Ectodermal cell (in vitro differentiated cells): ENCODE data around the gene NTHL1.

Experiments used
- H3K27ac ChIP-seq: 2 replicates; pipeline ENCODE4 v1.7.0; 2013; ENCODE audit warnings: mild to moderate bottlenecking, low read depth, low read length; ENCODE audit not compliant: insufficient read depth, poor library complexity, severe bottlenecking
- H3K27me3 ChIP-seq: 2 replicates; pipeline ENCODE4 v1.7.0; 2013; ENCODE audit warnings: mild to moderate bottlenecking, low read length; ENCODE audit not compliant: insufficient read depth, control insufficient read depth, poor library complexity, severe bottlenecking
- H3K36me3 ChIP-seq: one replicate; pipeline ENCODE4 v1.7.0; 2013; ENCODE audit warnings: low read length; ENCODE audit not compliant: control insufficient read depth, insufficient read depth
- H3K4me1 ChIP-seq: one replicate; pipeline ENCODE4 v1.7.0; 2013; ENCODE audit warnings: low read length; ENCODE audit not compliant: control insufficient read depth, insufficient read depth
- H3K4me3 ChIP-seq: 2 replicates; pipeline ENCODE4 v1.7.0; 2013; ENCODE audit warnings: low read depth, low read length, control low read depth; ENCODE audit not compliant: insufficient read depth
- H3K9me3 ChIP-seq: 2 replicates; pipeline ENCODE4 v1.7.0; 2013; ENCODE audit warnings: mild to moderate bottlenecking, low read length, moderate library complexity; ENCODE audit not compliant: control insufficient read depth
- WGBS, 2 experiments: methylation state at CpG; one replicate each; pipeline ENCODE4 v1.1.7; 2013; ENCODE audit warnings: missing lambda C conversion rate in 2 of 2; 5-methylcytosine and 5-hydroxymethylcytosine counted together

Gene NTHL1

GRCh38 chr16:2002406-2003230 is 45.0 kb downstream of the NTHL1 start:
- Histone ChIP-seq H3K27ac (no peak overlapping the region), H3K4me3 (no peak overlapping the region)
- WGBS, 2 experiments = 95 to 96% methylated on average over 47 of the region's 47 CpGs

DNA sequence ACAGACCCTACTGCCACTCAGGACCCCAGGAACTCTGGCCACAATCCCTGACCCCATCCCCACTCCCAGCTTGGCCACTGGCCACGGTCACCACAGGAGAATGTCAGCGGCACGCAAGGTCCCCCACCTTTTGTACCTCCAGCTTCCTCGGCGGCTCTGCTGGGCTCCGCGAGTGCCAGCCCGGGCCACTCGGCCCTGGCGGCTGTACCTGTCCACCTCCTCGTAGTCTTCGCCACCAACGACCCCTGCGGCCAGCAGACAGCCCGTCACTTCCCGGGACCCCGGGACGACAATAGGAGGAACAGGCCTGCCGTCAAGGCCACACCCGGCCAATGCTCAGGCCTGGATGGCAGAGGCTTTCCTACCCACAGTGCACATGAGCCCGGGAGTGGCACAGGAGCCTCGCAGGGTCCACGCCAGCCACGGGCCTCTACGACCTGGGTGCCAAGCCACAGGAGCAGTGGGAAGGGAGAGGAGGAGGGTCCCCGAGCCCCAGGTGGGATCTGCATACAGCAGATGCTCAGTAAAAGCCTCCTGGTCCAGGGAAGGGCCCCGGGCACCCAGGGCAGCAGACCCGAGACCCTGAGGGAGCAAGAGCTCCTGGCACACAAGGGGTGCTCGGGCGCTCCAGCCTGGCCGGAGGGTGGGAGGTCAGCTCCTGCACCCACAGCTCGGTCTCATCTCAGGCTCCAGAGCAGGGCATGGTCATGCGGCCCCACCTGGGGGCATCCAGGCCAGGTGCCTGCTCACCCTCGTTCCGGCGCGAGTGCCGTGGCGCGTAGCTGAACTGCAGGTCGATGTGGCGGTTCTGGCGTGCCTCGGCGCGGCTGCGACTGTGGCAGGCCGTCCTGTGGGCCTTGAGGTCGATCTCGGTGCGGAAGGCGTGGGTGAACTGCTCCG is 45.9 kb downstream of the NTHL1 start:
- no peak overlapping the region for H3K4me3 ChIP-seq
- 96% methylated on average over 53 of the region's 53 CpGs for WGBS, 2 experiments
- no peaks in the 10 kb centered on the region for H3K9me3 ChIP-seq
- peaks cover 39% of the 10 kb centered on the region for H3K36me3 ChIP-seq
- no peaks in the 10 kb centered on the region for H3K27me3 ChIP-seq
- H3K27ac ChIP-seq = no peak overlapping the region
- H3K4me1 ChIP-seq = peaks cover 17% of the 10 kb centered on the region

More at GRCh38 chr16:2002406-2003230, 45.0 kb downstream of the NTHL1 start:
- Histone ChIP-seq H3K4me1 (peaks cover 20% of the 10 kb centered on the region), H3K27me3 (no peaks in the 10 kb centered on the region), H3K36me3 (peaks cover 39% of the 10 kb centered on the region), H3K9me3 (no peaks in the 10 kb centered on the region)

DNA sequence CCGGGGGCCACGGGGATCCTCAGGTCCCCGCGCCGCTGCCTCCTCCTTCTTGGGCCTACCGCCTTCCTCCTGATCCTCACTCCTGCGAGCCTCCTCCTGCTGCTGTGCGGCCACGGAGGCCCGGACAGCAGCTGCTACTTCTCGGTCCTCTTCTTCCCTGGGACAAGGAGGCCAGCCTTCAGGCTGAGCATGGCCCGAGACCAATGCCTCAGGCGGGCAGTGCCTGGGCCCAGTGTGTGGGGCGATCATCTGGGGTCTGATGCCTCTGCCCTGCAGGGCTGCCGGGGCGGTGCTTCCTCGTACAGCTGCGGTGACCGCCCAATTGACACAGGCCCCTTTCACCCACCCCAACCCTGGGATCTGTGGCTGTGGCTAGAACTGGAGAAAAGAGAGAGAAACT is 46.6 kb downstream of the NTHL1 start:
- Histone ChIP-seq H3K27me3 (no peaks in the 10 kb centered on the region), H3K4me1 (peaks cover 17% of the 10 kb centered on the region), H3K36me3 (peaks cover 39% of the 10 kb centered on the region), H3K4me3 (no peak overlapping the region), H3K9me3 (no peaks in the 10 kb centered on the region), H3K27ac (no peak overlapping the region)
- WGBS, 2 experiments = 95 to 96% methylated on average over 19 of the region's 19 CpGs

DNA sequence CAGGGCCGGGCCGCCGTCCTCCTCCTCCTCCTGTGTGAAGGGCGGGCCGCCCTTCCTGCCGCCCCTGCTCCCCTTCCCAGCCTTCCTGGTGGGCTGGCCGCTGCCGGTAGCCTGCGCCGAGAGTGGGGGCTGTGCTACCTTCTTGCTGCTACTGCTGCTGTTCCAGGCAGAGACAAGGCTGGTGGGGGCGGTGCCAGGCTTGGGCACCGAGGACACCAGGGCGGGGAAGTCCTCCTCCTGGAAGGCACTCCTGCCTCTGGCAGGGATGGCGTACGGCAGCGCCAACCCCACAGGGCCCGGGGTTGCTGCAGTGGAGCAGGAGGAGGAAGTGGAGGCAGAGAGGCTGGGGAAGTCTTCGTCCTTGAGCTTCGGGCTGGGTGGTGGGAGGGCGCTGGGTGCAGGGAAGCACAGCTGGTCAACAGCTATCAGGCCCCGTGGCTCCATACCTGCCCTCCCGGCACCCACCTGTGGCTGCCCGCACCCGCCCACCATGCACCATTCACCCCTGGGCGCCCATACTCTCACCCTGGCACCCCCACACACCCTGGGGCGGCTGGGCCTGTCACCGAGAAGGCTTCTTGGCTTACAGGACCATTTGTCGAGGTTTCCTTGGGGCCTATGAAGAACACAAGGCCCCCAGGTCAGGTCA is 47.6 kb downstream of the NTHL1 start:
- Histone ChIP-seq H3K4me3 (no peak overlapping the region), H3K27me3 (no peaks in the 10 kb centered on the region), H3K36me3 (peaks cover 39% of the 10 kb centered on the region), H3K9me3 (no peaks in the 10 kb centered on the region), H3K4me1 (peaks cover 9% of the 10 kb centered on the region), H3K27ac (no peak overlapping the region)
- WGBS, 2 experiments = 95 to 96% methylated on average over 28 of the region's 28 CpGs

DNA sequence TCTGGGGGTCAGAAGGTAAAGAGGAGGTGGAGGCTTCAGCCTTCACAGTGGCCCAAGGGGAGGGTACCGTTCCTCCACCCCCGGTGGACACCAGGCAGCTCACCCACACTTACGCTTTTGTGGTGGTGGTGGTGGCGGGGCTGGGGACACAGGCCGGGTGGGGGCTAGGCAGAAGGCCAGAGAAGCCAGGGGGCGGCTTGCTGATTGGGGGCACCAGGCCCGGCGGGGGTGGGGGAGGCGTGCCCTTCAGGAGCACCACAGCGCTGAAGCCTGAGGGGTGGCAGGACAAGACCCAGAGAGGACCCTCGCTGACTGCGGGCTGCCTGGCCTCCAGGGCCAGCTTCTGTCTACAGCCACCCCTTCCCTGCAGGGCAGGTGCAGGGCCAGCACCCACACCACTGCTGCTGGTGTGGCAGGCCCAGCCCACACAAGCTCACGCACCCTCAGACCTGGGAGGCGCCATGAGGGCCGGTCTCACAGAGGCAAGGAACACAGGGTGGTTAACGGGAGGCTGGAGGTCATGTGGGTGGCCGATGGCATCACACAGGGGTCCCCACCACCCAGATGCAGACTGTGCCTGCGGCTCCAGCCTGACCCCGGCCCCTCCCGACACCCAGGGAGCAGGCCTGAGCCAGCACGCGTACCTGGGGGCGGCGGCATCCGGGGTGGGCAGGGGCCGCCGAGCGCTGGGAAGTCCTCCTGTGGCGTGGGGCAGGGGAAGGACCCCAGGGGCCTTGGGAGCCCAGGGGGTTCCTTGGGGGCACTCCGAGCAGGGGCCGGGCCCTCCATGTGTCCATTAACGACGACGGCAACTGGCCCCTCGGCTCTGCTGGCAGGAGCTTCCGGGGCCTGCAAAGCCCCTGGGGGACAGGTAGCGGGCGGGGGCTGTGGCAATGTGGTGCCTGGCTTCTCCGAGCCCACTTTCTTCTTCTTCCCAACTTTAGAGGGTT is 48.5 kb downstream of the NTHL1 start:
- Histone ChIP-seq H3K9me3 (no peaks in the 10 kb centered on the region), H3K27ac (no peak overlapping the region), H3K4me3 (no peak overlapping the region), H3K36me3 (peaks cover 39% of the 10 kb centered on the region), H3K4me1 (peaks cover 2% of the 10 kb centered on the region), H3K27me3 (no peaks in the 10 kb centered on the region)
- WGBS, 2 experiments = 95% methylated on average over 39 of the region's 39 CpGs

- Histone ChIP-seq H3K27ac (no peak overlapping the region), H3K36me3 (peaks cover 39% of the 10 kb centered on the region), H3K9me3 (no peaks in the 10 kb centered on the region), H3K27me3 (no peaks in the 10 kb centered on the region), H3K4me1 (no peaks in the 10 kb centered on the region), H3K4me3 (no peak overlapping the region)
- 95 to 96% methylated on average over 27 of the region's 27 CpGs for WGBS, 2 experiments
Observed at GRCh38 chr16:1998360-1998835, 49.2 kb downstream of the NTHL1 start.

DNA sequence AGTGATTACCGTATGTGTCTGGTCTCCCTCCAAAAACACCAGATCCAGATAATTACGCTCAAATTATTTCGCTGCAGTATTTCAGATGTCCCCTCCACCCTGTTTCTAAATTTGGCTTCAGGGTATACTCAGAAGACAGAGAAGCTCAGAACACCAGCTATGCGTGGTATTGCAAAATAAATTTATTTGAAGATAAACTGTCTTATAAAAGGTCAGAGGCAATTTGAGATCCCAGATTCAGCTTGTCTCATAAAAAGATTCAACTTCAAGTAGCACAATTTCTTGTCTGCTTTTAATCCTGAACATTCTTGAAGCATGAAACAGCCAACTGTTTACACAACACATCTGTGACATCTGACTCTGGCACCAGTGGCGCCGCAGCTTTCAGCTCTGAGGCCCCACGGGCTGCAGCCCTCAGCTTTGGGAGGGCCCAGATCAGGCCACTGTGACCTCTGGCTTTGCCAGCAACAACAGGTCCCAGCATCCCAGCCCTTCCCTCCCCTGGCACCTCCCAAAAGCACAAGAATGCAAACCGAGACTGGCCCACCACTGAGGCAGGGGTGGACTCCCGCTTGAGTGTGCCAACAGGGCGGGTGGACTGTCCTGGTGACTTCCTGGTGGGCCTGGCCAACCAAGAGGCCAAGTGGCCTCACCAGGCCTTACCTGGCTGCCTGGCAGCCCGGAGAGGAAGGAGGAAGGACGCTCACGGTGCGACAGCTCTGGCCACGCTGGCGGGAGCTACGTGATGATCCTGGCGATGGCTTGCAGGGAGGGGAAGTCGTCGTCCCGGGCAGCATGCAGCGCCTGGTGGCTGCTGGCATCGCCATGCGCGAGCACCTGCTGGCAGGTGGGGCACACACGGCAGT is 49.9 kb downstream of the NTHL1 start:
- peaks cover 5% of the 10 kb centered on the region for H3K27me3 ChIP-seq
- H3K36me3 ChIP-seq = peaks cover 38% of the 10 kb centered on the region
- WGBS, 2 experiments = 94 to 96% methylated on average over 26 of the region's 26 CpGs
- H3K9me3 ChIP-seq = no peaks in the 10 kb centered on the region
- H3K27ac ChIP-seq = no peak overlapping the region
- no peaks in the 10 kb centered on the region for H3K4me1 ChIP-seq
- H3K4me3 ChIP-seq = no peak overlapping the region

- peaks cover 2% of the 10 kb centered on the region for H3K36me3 ChIP-seq
- peaks cover 15% of the 10 kb centered on the region for H3K4me1 ChIP-seq
- H3K9me3 ChIP-seq = no peaks in the 10 kb centered on the region
- H3K27me3 ChIP-seq = peaks cover 43% of the 10 kb centered on the region
- H3K4me3 ChIP-seq = no peak overlapping the region
- 76 to 78% methylated on average over 2 of the region's 2 CpGs for WGBS, 2 experiments
- no peak overlapping the region for H3K27ac ChIP-seq
Observed at GRCh38 chr16:1993731-1994131, 53.9 kb downstream of the NTHL1 start.
